OCI-LY7 (cell line): Measurements from ENCODE around the gene PSMD5.

Source experiments
- EZH2phosphoT487 ChIP-seq: fragments of 200-600 bp; sonication (generic); IDR thresholded peaks from 2 replicates; pipeline ENCODE4 v1.6.1; 2018; ENCODE audit warnings: low read depth, borderline replicate concordance, mild to moderate bottlenecking, mixed run types, antibody characterized with exemption, low read length, moderate library complexity, mixed read lengths
- TF ChIP-seq, protein P1 (sequence below): fragments of 200-600 bp; sonication (generic); conservative IDR thresholded peaks from 2 replicates; pipeline ENCODE4 v1.5.1; 2014; ENCODE audit warnings: mild to moderate bottlenecking, antibody characterized with exemption, low read length, moderate library complexity, mixed read lengths

DNA sequence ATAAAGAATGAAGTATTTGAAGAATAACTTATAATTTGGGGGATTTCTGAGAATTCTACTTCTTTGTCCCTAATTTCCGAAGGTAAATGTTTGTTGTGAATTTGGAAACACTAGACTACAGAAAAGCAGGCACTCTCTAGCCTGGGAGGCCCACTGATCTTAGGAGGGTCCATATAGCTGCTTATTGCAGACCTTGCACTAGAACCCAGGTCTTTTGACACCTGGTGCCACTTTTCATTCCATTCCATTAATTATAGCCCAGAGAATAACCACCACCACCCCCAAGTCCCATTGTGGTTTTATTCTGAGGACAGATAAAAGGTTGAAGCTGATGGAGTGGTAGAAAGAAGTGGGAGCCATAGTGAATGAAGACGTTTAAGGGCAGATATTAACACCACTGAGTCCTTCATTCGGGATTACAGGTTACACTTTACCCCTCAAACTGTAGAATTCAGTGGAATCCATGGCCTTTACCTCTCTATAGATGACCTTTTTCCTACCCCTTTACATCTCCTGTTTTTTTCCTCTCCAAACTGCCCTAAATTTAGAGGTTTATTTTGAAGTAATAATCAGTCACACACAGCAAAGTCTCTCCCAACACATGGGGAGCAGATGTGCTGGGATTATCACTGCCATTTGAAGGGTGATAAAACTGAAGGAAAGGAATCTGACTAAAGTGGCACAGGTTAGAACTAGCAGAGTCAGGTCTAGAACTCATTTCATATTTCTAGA, 12.0 kb upstream of the PSMD5 start:
- TF ChIP-seq, protein P1, sequence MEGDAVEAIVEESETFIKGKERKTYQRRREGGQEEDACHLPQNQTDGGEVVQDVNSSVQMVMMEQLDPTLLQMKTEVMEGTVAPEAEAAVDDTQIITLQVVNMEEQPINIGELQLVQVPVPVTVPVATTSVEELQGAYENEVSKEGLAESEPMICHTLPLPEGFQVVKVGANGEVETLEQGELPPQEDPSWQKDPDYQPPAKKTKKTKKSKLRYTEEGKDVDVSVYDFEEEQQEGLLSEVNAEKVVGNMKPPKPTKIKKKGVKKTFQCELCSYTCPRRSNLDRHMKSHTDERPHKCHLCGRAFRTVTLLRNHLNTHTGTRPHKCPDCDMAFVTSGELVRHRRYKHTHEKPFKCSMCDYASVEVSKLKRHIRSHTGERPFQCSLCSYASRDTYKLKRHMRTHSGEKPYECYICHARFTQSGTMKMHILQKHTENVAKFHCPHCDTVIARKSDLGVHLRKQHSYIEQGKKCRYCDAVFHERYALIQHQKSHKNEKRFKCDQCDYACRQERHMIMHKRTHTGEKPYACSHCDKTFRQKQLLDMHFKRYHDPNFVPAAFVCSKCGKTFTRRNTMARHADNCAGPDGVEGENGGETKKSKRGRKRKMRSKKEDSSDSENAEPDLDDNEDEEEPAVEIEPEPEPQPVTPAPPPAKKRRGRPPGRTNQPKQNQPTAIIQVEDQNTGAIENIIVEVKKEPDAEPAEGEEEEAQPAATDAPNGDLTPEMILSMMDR: no peak
- no peak for TF ChIP-seq EZH2phosphoT487
